DMS 273 (cell line): ENCODE measurements around the gene SMCO1.
"Not testable (repeated sequence)": the region's sequence is repeated elsewhere in the genome, so short reads cannot be mapped to it uniquely, and the experiment has no call there.

Experiments
- DNase-seq: peaks from one replicate; lab custom pipeline; 2025; ENCODE audit not compliant: unreplicated experiment; lab: John Stamatoyannopoulos, UW

The SMCO1 gene

GRCh38 chr3:196496183-196496582, 19.0 kb downstream of the SMCO1 start:
- DNase-seq = no peak

DNA sequence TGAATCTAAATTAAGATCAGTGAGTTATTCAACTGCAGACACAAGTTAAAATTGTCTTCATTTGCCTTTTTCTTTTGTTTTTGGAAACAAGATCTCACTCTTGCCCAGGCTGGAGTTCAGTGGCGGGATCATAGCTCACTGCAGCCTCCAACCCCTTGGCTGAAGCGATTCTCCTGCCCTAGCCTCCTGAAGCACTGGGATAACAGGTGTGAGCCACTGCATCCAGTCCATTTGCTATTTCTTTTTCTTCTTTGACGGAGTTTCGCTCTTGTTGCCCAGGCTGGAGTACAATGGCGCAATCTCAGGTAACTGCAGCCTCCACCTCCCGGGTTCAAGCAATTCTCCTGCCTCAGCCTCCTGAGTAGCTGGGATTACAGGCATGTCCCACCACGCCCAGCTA, 21.9 kb downstream of the SMCO1 start:
- DNase-seq = no peak

- DNase-seq = no peak
Measured at GRCh38 chr3:196492080-196492479, 23.1 kb downstream of the SMCO1 start.

- DNase-seq = no peak
Measured at GRCh38 chr3:196489747-196490146, 25.4 kb downstream of the SMCO1 start.

DNA sequence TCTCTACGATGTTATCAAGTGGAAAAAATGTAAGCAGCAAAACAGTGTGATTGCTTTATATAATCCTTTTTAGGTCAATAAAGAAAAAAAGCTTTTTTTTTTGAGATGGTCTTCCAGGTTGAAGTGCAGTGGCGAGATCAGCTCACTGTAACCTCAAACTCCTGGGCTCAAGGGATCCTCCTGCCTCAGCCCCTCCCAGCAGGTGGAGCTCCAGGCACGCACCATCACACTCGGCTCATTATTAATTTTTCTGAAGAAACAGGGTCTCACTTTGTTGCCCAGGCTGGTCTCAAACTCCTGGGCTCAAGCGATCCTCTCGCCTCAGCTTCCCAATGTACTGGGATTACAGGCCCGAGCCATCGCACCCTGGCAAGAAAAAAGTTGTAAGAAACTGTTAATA, 28.9 kb downstream of the SMCO1 start:
- DNase-seq = peak; percentile 24

DNA sequence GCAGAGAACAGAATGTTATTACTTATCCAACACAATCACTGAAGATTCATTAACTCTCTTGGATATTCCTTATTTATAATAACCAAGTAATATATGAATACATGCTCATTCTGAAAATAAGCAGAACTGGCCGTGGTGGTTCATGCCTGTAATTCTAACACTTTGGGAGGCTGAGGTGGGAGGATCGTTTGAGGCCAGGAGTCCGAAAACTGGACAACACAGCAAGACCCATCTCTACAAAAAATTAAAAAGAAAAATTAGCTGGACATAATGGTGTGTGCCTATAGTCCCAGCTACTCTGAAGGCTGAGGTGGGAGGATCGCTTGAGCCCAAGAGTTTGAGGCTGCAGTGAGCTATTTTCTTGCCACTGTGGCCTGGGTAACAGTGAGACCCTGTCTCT, 37.5 kb downstream of the SMCO1 start:
- DNase-seq = no peak

DNA sequence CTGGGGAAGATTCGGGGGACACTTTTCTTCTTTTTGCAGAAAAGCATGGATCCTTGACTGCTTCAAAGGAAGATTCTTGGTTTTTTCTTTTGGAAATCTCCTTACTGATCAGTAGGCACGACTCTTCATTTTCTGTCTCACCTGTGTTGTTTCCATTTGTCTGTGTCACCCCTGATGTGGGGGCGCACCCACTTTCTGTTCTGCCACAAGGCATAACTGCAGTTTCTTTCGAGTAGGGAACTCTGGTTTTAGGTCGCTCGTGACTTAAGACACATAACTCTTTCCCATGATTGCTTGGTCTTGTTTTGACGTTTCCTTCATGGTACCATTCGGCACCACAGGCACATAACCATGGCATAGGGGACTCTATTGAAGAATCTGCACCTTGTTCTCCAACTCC, 42.9 kb downstream of the SMCO1 start:
- no peak for DNase-seq

- no peak for DNase-seq
Measured at GRCh38 chr3:196471551-196471950, 43.6 kb downstream of the SMCO1 start.

DNA sequence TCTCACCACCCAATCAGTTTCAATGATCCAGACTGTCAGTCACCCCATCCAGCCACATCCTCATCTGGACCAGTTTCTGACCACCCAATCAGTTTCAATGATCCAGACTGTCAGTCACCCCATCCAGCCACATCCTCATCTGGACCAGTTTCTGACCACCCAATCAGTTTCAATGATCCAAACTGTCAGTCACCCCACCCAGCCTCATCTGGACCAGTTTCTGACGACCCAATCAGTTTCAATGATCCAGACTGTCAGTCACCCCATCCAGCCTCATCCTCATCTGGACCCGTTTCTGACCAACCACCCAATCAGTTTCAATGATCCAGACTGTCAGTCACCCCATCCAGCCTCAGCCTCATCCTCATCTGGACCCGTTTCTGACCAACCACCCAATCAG, 45.0 kb downstream of the SMCO1 start:
- not testable (repeated sequence) for DNase-seq

DNA sequence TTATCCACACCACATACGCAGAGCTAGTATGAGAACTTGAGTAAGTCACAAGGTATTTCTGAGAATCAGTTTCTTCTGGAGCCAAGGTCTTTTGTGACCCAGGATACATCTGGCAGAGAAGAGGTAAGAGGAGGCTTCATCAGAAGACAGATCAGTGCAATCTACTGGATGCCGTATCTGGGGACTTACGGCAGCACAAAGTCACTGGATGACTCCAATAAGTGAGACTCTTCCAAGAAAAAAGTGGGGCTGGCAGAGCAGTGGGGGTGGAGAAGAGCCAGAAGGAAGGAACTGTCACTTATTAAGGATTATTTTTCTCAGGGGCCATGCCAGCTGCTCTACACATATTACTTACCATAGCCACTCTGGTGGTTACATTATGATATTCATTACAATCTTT, 51.3 kb downstream of the SMCO1 start:
- no peak for DNase-seq

GRCh38 chr3:196463478-196463756, 51.7 kb downstream of the SMCO1 start:
- no peak for DNase-seq

DNA sequence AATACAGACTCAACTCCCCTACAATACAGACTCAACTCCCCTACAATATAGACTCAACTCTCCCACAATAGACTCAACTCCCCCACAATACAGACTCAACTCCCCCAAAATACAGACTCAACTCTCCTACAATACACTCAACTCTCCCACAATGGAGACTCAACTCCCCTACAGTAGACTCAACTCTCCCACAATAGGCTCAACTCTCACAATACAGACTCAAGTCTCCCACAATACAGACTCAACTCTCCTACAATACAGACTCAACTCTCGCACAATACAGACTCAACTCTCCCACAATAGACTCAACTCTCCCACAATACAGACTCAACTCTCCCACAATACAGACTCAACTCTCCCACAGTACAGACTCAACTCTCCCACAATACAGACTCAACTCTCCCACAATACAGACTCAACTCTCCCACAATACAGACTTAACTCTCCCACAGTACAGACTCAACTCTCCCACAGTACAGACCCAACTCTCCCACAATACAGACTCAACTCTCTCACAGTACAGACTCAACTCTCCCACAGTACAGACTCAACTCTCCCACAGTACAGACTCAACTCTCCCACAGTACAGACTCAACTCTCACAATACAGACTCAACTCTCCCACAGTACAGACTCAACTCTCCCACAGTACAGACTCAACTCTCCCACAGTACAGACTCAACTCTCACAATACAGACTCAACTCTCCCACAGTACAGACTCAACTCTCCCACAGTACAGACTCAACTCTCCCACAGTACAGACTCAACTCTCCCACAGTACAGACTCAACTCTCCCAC, 52.3 kb downstream of the SMCO1 start:
- not testable (repeated sequence) for DNase-seq

DNA sequence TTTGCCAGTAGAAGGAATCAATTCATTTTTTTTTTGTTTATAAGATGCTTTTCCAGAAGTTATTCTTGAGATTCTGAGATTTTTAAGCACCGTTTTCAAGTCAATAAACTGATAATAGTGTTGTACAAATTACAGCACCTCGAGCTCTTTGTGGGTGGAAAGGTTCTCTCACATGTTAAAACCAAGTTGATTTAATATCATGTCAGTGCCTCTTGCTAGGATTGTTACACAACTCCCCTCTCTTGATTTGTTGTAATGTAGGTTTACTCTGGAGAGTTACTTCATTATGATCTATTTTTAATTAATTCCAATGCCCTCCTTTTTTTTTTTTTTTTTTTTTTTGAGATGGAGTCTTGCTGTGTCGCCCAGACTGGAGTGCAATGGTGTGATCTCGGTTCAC, 57.1 kb downstream of the SMCO1 start:
- DNase-seq = no peak

DNA sequence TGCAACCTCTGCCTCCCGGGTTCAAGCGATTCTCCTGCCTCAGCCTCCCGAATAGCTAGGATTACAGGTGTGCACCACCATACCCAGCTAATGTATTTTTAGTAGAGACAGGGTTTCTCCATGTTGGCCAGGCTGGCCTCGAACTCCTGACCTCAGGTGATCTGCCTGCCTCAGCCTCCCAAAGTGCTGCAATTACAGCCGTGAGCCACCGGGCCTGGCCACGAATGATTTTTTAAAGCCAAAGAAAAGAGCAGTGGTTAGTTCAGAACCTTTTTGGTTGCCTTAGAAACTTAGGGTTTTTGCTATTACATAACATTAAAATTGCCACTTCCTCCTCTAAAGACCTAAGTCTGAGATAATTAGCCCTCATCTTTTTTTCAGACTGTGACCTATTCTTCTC, 57.7 kb downstream of the SMCO1 start:
- not testable (repeated sequence) for DNase-seq
